H9 (cell line): ENCODE results near the gene COG6. TPM values are rescaled to one million over a fixed set of nuclear protein-coding genes. Genes with fewer than 3 reads are reported as not detected.

ENCODE experiments used
- DNase-seq: peaks from one replicate; pipeline ENCODE4 v3.0.0-alpha.2; 2017
- H2AFZ ChIP-seq: one replicate; pipeline ENCODE4 v1.6.1; 2013; ENCODE audit warnings: mild to moderate bottlenecking, low read length, control low read depth, moderate library complexity
- H2AK5ac ChIP-seq: 2 replicates; pipeline ENCODE4 v1.6.1; 2013; ENCODE audit warnings: low read length, control low read depth, mixed read lengths; ENCODE audit not compliant: insufficient read length
- H2BK120ac ChIP-seq: one replicate; pipeline ENCODE4 v1.6.1; 2013; ENCODE audit warnings: low read depth, mild to moderate bottlenecking, low read length, control low read depth, inconsistent platforms; ENCODE audit not compliant: poor library complexity, severe bottlenecking
- H2BK12ac ChIP-seq: 2 replicates; pipeline ENCODE4 v1.6.1; 2013; ENCODE audit warnings: low read length, control low read depth, mixed read lengths, low read depth; ENCODE audit not compliant: insufficient read length
- H2BK15ac ChIP-seq: 2 replicates; pipeline ENCODE4 v1.6.1; 2013; ENCODE audit warnings: low read depth, low read length, control low read depth
- H2BK20ac ChIP-seq: one replicate; pipeline ENCODE4 v1.6.1; 2013; ENCODE audit warnings: low read depth, mild to moderate bottlenecking, low read length, control low read depth, inconsistent platforms; ENCODE audit not compliant: poor library complexity, severe bottlenecking
- H2BK5ac ChIP-seq: 2 replicates; pipeline ENCODE4 v1.6.1; 2013; ENCODE audit warnings: low read length, control low read depth, mixed read lengths; ENCODE audit not compliant: insufficient read length
- H3K14ac ChIP-seq: 2 replicates; pipeline ENCODE4 v1.6.1; 2013; ENCODE audit warnings: low read length, control low read depth; ENCODE audit not compliant: insufficient read depth
- H3K18ac ChIP-seq: 2 replicates; pipeline ENCODE4 v1.6.1; 2013; ENCODE audit warnings: low read depth, mild to moderate bottlenecking, mixed read lengths, low read length, control low read depth; ENCODE audit not compliant: insufficient read length
- H3K23ac ChIP-seq: 2 replicates; pipeline ENCODE4 v1.6.1; 2013; ENCODE audit warnings: low read length, control low read depth, mixed read lengths, low read depth; ENCODE audit not compliant: insufficient read length
- H3K23me2 ChIP-seq: 2 replicates; pipeline ENCODE4 v1.6.1; 2013; ENCODE audit warnings: low read depth, mild to moderate bottlenecking, mixed read lengths, low read length, control low read depth; ENCODE audit not compliant: insufficient read length, poor library complexity, severe bottlenecking
- H3K27ac ChIP-seq: 2 replicates; pipeline ENCODE4 v1.5.1; 2013; ENCODE audit warnings: low read length, control low read depth, mixed read lengths, low read depth; ENCODE audit not compliant: insufficient read length
- H3K27me3 ChIP-seq: 2 replicates; pipeline ENCODE4 v1.6.1; 2013; ENCODE audit warnings: low read length, control low read depth, inconsistent platforms; ENCODE audit not compliant: insufficient read depth
- H3K4ac ChIP-seq: 2 replicates; pipeline ENCODE4 v1.6.1; 2013; ENCODE audit warnings: low read depth, mild to moderate bottlenecking, control low read depth, inconsistent platforms, low read length, moderate library complexity
- H3K4me1 ChIP-seq: 2 replicates; pipeline ENCODE4 v1.6.1; 2013; ENCODE audit warnings: low read length, control low read depth, inconsistent platforms; ENCODE audit not compliant: insufficient read depth
- H3K4me2 ChIP-seq: 2 replicates; pipeline ENCODE4 v1.6.1; 2013; ENCODE audit warnings: low read length, control low read depth, mixed read lengths; ENCODE audit not compliant: insufficient read length, insufficient read depth
- H3K56ac ChIP-seq: 2 replicates; pipeline ENCODE4 v1.6.1; 2013; ENCODE audit warnings: low read depth, mild to moderate bottlenecking, mixed read lengths, low read length, control low read depth; ENCODE audit not compliant: insufficient read length
- H3K79me1 ChIP-seq: 2 replicates; pipeline ENCODE4 v1.6.1; 2013; ENCODE audit warnings: low read depth, mild to moderate bottlenecking, moderate library complexity, low read length, control low read depth, inconsistent platforms; ENCODE audit not compliant: insufficient read depth, poor library complexity, severe bottlenecking
- H3K79me2 ChIP-seq: 2 replicates; pipeline ENCODE4 v1.6.1; 2013; ENCODE audit warnings: low read length, control low read depth, inconsistent platforms; ENCODE audit not compliant: insufficient read depth
- H3K9ac ChIP-seq: 2 replicates; pipeline ENCODE4 v1.6.1; 2013; ENCODE audit warnings: low read length, control low read depth, mixed read lengths; ENCODE audit not compliant: insufficient read length; ENCODE audit errors: extremely low read depth
- H3K9me3 ChIP-seq: one replicate; pipeline ENCODE4 v1.6.1; 2013; ENCODE audit warnings: low read depth, low read length, inconsistent platforms; ENCODE audit not compliant: control insufficient read depth
- H3T11ph ChIP-seq: one replicate; pipeline ENCODE4 v1.6.1; 2013; ENCODE audit warnings: mild to moderate bottlenecking, low read length, control low read depth, inconsistent platforms
- H4K20me1 ChIP-seq: one replicate; pipeline ENCODE4 v1.6.1; 2013; ENCODE audit not compliant: control insufficient read depth, insufficient read length, insufficient read depth
- H4K5ac ChIP-seq: 2 replicates; pipeline ENCODE4 v1.6.1; 2013; ENCODE audit warnings: low read depth, mild to moderate bottlenecking, mixed read lengths, low read length, control low read depth; ENCODE audit not compliant: insufficient read length
- H4K8ac ChIP-seq: replicated peaks from 2 replicates; pipeline ENCODE4 v1.6.1; 2013; ENCODE audit warnings: low read length, control low read depth, mixed read lengths, low read depth; ENCODE audit not compliant: insufficient read length
- H4K91ac ChIP-seq: 2 replicates; pipeline ENCODE4 v1.6.1; 2013; ENCODE audit warnings: low read depth, mild to moderate bottlenecking, moderate library complexity, mixed read lengths, low read length, control low read depth; ENCODE audit not compliant: insufficient read length
- H3K27ac Mint-ChIP-seq, 3 experiments: 2 replicates in 2 of 3; 3 replicates in 1 of 3; pipeline ENCODE4 v1.8.0; 2020 to 2021; ENCODE audit warnings: mixed read lengths in 3 of 3, mild to moderate bottlenecking in 1 of 3, moderate library complexity in 1 of 3
- H3K27me3 Mint-ChIP-seq: 2 replicates; pipeline ENCODE4 v1.8.0; 2021; ENCODE audit warnings: low read depth, mild to moderate bottlenecking, moderate library complexity, mixed read lengths
- H3K36me3 Mint-ChIP-seq, 3 experiments: 2 replicates in 2 of 3; 3 replicates in 1 of 3; pipeline ENCODE4 v1.8.0; 2020 to 2021; ENCODE audit warnings: low read depth in 3 of 3, mixed read lengths in 3 of 3; ENCODE audit not compliant: insufficient read depth in 1 of 3
- H3K4me1 Mint-ChIP-seq, 2 experiments: 2 replicates each; pipeline ENCODE4 v1.8.0; 2020; ENCODE audit warnings: mixed read lengths in 2 of 2
- H3K4me3 Mint-ChIP-seq, 2 experiments: 2 replicates in 1 of 2; 3 replicates in 1 of 2; pipeline ENCODE4 v1.8.0; 2020 to 2021; ENCODE audit warnings: mild to moderate bottlenecking in 2 of 2, mixed read lengths in 2 of 2, moderate library complexity in 1 of 2
- H3K9me3 Mint-ChIP-seq, 2 experiments: 2 replicates in 1 of 2; 3 replicates in 1 of 2; pipeline ENCODE4 v1.8.0; 2020; ENCODE audit warnings: mild to moderate bottlenecking in 2 of 2, mixed read lengths in 2 of 2, moderate library complexity in 1 of 2
- WGBS: extraction: QIAGEN DNeasy Blood & Tissue Kit; methylation state at CpG from one replicate; pipeline ENCODE4 v1.1.7; 2013; ENCODE audit warnings: missing lambda C conversion rate, low lambda C conversion rate, mixed read lengths; ENCODE audit not compliant: insufficient read length; ENCODE audit errors: extremely low coverage; 5-methylcytosine and 5-hydroxymethylcytosine counted together
- total RNA-seq: library from RNA; stranded (reverse); gene quantifications from 2 replicates; pipeline ENCODE4 v1.2.1, GENCODE V29; 2021
- TF ChIP-seq, protein P1 (sequence below): fragments of 200-600 bp; sonication (generic); conservative IDR thresholded peaks from 3 replicates; pipeline ENCODE4 v1.8.0; 2021; ENCODE audit warnings: antibody characterized with exemption, mild to moderate bottlenecking

The COG6 gene
- total RNA-seq, 1 experiment from 2014 or later: 23.7 TPM

- no peaks in the 10 kb centered on the region for H3K4me1 Mint-ChIP-seq
- Histone ChIP-seq H3K9ac (no peak overlapping the region), H3K23me2 (no peaks in the 10 kb centered on the region), H3K27ac (no peak overlapping the region), H3K9me3 (no peaks in the 10 kb centered on the region), H2BK12ac (no peak overlapping the region), H3K14ac (no peak overlapping the region), H2AFZ (no peak overlapping the region), H4K8ac (no peak overlapping the region), H3K4me1 (no peaks in the 10 kb centered on the region), H4K91ac (no peak overlapping the region), H2BK5ac (no peak overlapping the region), H3K18ac (no peak overlapping the region), H3T11ph (no peak overlapping the region), H3K79me2 (no peaks in the 10 kb centered on the region), H2BK120ac (no peak overlapping the region), H4K5ac (no peak overlapping the region), H2BK15ac (no peak overlapping the region), H2BK20ac (no peak overlapping the region), H3K23ac (no peak overlapping the region), H4K20me1 (no peaks in the 10 kb centered on the region), H3K79me1 (no peaks in the 10 kb centered on the region), H3K56ac (no peak overlapping the region), H2AK5ac (no peak overlapping the region), H3K4ac (no peak overlapping the region), H3K27me3 (no peaks in the 10 kb centered on the region), H3K4me2 (no peak overlapping the region)
- no peaks in the 10 kb centered on the region for H3K27me3 Mint-ChIP-seq
- no peak for DNase-seq
- TF ChIP-seq, protein P1, sequence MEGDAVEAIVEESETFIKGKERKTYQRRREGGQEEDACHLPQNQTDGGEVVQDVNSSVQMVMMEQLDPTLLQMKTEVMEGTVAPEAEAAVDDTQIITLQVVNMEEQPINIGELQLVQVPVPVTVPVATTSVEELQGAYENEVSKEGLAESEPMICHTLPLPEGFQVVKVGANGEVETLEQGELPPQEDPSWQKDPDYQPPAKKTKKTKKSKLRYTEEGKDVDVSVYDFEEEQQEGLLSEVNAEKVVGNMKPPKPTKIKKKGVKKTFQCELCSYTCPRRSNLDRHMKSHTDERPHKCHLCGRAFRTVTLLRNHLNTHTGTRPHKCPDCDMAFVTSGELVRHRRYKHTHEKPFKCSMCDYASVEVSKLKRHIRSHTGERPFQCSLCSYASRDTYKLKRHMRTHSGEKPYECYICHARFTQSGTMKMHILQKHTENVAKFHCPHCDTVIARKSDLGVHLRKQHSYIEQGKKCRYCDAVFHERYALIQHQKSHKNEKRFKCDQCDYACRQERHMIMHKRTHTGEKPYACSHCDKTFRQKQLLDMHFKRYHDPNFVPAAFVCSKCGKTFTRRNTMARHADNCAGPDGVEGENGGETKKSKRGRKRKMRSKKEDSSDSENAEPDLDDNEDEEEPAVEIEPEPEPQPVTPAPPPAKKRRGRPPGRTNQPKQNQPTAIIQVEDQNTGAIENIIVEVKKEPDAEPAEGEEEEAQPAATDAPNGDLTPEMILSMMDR: peak; percentile 64
- no peak overlapping the region for H3K4me3 Mint-ChIP-seq
- no CpG with 5 or more reads among the region's 1 CpG for WGBS
- peaks cover 10 to 30% (median 25%) of the 10 kb centered on the region in 3 experiments for H3K36me3 Mint-ChIP-seq
- peaks cover 2 to 5% of the 10 kb centered on the region in 2 experiments; a peak in 3 of 5 replicates for H3K9me3 Mint-ChIP-seq
- no peak overlapping the region for H3K27ac Mint-ChIP-seq
Measured at GRCh38 chr13:39676315-39676876, 20.9 kb downstream of the COG6 start.
